H1 (cell line): ENCODE measurements around the gene MCM9. TPM values are rescaled to one million over a fixed set of nuclear protein-coding genes. Genes with fewer than 3 reads are reported as not detected.

Experiments
- CTCF ChIA-PET: fragments of 300-600 bp; sonication (Branson Sonifier 250); formaldehyde crosslinking; loops from one replicate; lab custom pipeline; 2021; ENCODE audit not compliant: partially characterized antibody; lab: Charles Lee
- POLR2A ChIA-PET: fragments of 300-600 bp; sonication (Branson Sonifier 250); formaldehyde crosslinking; loops from one replicate; lab custom pipeline; 2021; ENCODE audit warnings: inconsistent platforms; ENCODE audit not compliant: partially characterized antibody; lab: Charles Lee
- DNase-seq, 2 experiments: peaks; one replicate each; pipeline versions ENCODE4 v3.0.0 to v3.0.0-alpha.2; 2010 to 2022; ENCODE audit warnings: low spot score in 2 of 2, low read depth in 1 of 2, mixed read lengths in 1 of 2
- FAIRE-seq: peaks from 2 replicates; lab custom pipeline; 2011; peaks lifted over from hg19 to GRCh38; lab: Jason Lieb, UNC
- H2AFZ ChIP-seq: 2 replicates; pipeline ENCODE4 v1.8.1; 2012; ENCODE audit warnings: low read length, inconsistent platforms
- H2AK5ac ChIP-seq: 2 replicates; pipeline ENCODE4 v1.6.1; 2013; ENCODE audit warnings: low read depth, low read length
- H2BK120ac ChIP-seq: replicated peaks from 2 replicates; pipeline ENCODE3; 2013; ENCODE audit warnings: low read depth, low read length, inconsistent platforms
- H2BK12ac ChIP-seq: 2 replicates; pipeline ENCODE4 v1.6.1; 2013; ENCODE audit warnings: low read depth, low read length
- H2BK15ac ChIP-seq: 2 replicates; pipeline ENCODE4 v1.6.1; 2013; ENCODE audit warnings: low read length
- H2BK20ac ChIP-seq: 2 replicates; pipeline ENCODE4 v1.6.1; 2013; ENCODE audit warnings: low read length
- H2BK5ac ChIP-seq: 2 replicates; pipeline ENCODE4 v1.6.1; 2013; ENCODE audit warnings: low read depth, low read length
- H3K14ac ChIP-seq: 2 replicates; pipeline ENCODE4 v1.6.1; 2013; ENCODE audit warnings: inconsistent platforms; ENCODE audit not compliant: insufficient read length
- H3K18ac ChIP-seq: 2 replicates; pipeline ENCODE4 v1.6.1; 2013; ENCODE audit warnings: low read length; ENCODE audit errors: extremely low read depth
- H3K23ac ChIP-seq: 2 replicates; pipeline ENCODE4 v1.6.1; 2013; ENCODE audit warnings: inconsistent platforms; ENCODE audit not compliant: insufficient read length
- H3K23me2 ChIP-seq: 2 replicates; pipeline ENCODE4 v1.6.1; 2013; ENCODE audit warnings: low read depth, low read length
- H3K27ac ChIP-seq: 2 replicates; pipeline ENCODE4 v1.6.1; 2011; ENCODE audit warnings: low read depth, low read length, inconsistent platforms
- H3K27me3 ChIP-seq, 4 experiments: replicated peaks in 1 of 4; 1 replicate in 1 of 4; 2 replicates in 3 of 4; pipeline versions ENCODE4 v1.6.1 to v1.8.1; 2011 to 2013; ENCODE audit warnings: low read length in 3 of 4, mild to moderate bottlenecking in 3 of 4, inconsistent platforms in 2 of 4, mixed read lengths in 2 of 4, moderate library complexity in 1 of 4; ENCODE audit not compliant: control insufficient read depth in 3 of 4, insufficient read depth in 3 of 4; ENCODE audit errors: extremely low read depth in 1 of 4
- H3K36me3 ChIP-seq, 4 experiments: 2 replicates each; pipeline versions ENCODE4 v1.6.1 to v1.8.1; 2011 to 2013; ENCODE audit warnings: mild to moderate bottlenecking in 4 of 4, low read length in 3 of 4, moderate library complexity in 2 of 4, control low read depth in 1 of 4, inconsistent platforms in 1 of 4; ENCODE audit not compliant: insufficient read depth in 4 of 4, control insufficient read depth in 2 of 4
- H3K4ac ChIP-seq: replicated peaks from 2 replicates; pipeline ENCODE3; 2013; ENCODE audit warnings: low read length, low read depth, mixed read lengths, inconsistent platforms; ENCODE audit not compliant: insufficient read length
- H3K4me1 ChIP-seq, 4 experiments: replicated peaks in 1 of 4; 1 replicate in 1 of 4; 2 replicates in 3 of 4; pipeline versions ENCODE4 v1.6.1 to v1.8.1; 2011 to 2013; ENCODE audit warnings: low read length in 3 of 4, inconsistent platforms in 2 of 4, mixed read lengths in 1 of 4; ENCODE audit not compliant: insufficient read depth in 4 of 4, control insufficient read depth in 3 of 4
- H3K4me2 ChIP-seq, 2 experiments: 2 replicates each; pipeline versions ENCODE4 v1.6.1 to v1.8.1; 2011 to 2013; ENCODE audit warnings: low read depth in 2 of 2, low read length in 2 of 2, control low read depth in 1 of 2, inconsistent platforms in 1 of 2, mild to moderate bottlenecking in 1 of 2; ENCODE audit not compliant: insufficient read depth in 1 of 2
- H3K4me3 ChIP-seq, 4 experiments: fragments of 200-600, 300-600 bp in 1 of 4; sonication (generic), shearing (Covaris generic), sonication (Bioruptor Twin) in 1 of 4; 2 replicates each; pipeline versions ENCODE4 v1.5.1 to v1.8.1; 2011 to 2016; ENCODE audit warnings: low read length in 4 of 4, low read depth in 3 of 4, control low read depth in 2 of 4, inconsistent platforms in 2 of 4, mild to moderate bottlenecking in 2 of 4, mixed read lengths in 1 of 4, moderate library complexity in 1 of 4; ENCODE audit not compliant: insufficient read depth in 2 of 4; ENCODE audit errors: extremely low read depth in 1 of 4
- H3K56ac ChIP-seq: replicated peaks from 2 replicates; pipeline ENCODE3; 2013; ENCODE audit warnings: low read depth, mild to moderate bottlenecking, mixed read lengths, low read length, inconsistent platforms; ENCODE audit not compliant: insufficient read length
- H3K79me1 ChIP-seq: 2 replicates; pipeline ENCODE4 v1.6.1; 2013; ENCODE audit warnings: low read depth, low read length, control low read depth
- H3K79me2 ChIP-seq, 2 experiments: 2 replicates each; pipeline versions ENCODE4 v1.6.1 to v1.8.1; 2012 to 2013; ENCODE audit warnings: low read length in 2 of 2, mild to moderate bottlenecking in 2 of 2, inconsistent platforms in 1 of 2; ENCODE audit not compliant: insufficient read depth in 2 of 2, control insufficient read depth in 1 of 2
- H3K9ac ChIP-seq, 4 experiments: replicated peaks in 1 of 4; 1 replicate in 1 of 4; 2 replicates in 3 of 4; pipeline versions ENCODE4 v1.6.1 to v1.8.1; 2011 to 2013; ENCODE audit warnings: low read depth in 3 of 4, low read length in 3 of 4, control low read depth in 2 of 4, mild to moderate bottlenecking in 2 of 4, moderate library complexity in 2 of 4, inconsistent platforms in 1 of 4; ENCODE audit errors: extremely low read depth in 1 of 4
- H3K9me3 ChIP-seq, 2 experiments: 2 replicates each; pipeline versions ENCODE4 v1.6.1 to v1.8.1; 2012 to 2013; ENCODE audit warnings: mild to moderate bottlenecking in 2 of 2, moderate library complexity in 2 of 2, control low read depth in 1 of 2, inconsistent platforms in 1 of 2, low read depth in 1 of 2, low read length in 1 of 2, mixed read lengths in 1 of 2; ENCODE audit not compliant: insufficient read depth in 2 of 2
- H4K20me1 ChIP-seq, 2 experiments: replicated peaks in 1 of 2; 2 replicates each; pipeline versions ENCODE3 to v1.8.1; 2011 to 2013; ENCODE audit warnings: inconsistent platforms in 2 of 2, low read length in 2 of 2, mild to moderate bottlenecking in 1 of 2; ENCODE audit not compliant: insufficient read depth in 2 of 2, control insufficient read depth in 1 of 2
- H4K5ac ChIP-seq: 2 replicates; pipeline ENCODE4 v1.6.1; 2013; ENCODE audit warnings: low read length, low read depth, mixed read lengths, inconsistent platforms; ENCODE audit not compliant: insufficient read length
- H4K8ac ChIP-seq: 2 replicates; pipeline ENCODE4 v1.8.0; 2013; ENCODE audit warnings: mild to moderate bottlenecking, moderate library complexity, low read length, inconsistent platforms; ENCODE audit not compliant: insufficient read depth; ENCODE audit errors: extremely low read depth
- H4K91ac ChIP-seq: replicated peaks from 2 replicates; pipeline ENCODE3; 2013; ENCODE audit warnings: low read length, mixed read lengths, inconsistent platforms; ENCODE audit not compliant: insufficient read length
- CEBPB ChIP-seq: IDR thresholded peaks from 2 replicates; pipeline ENCODE4 v1.6.1; 2012; ENCODE audit warnings: low read depth, low read length
- FOSL1 ChIP-seq: IDR thresholded peaks from 2 replicates; pipeline ENCODE4 v1.6.1; 2011; ENCODE audit warnings: mild to moderate bottlenecking, low read depth, low read length, moderate library complexity; ENCODE audit not compliant: insufficient read depth
- polyA plus RNA-seq, 7 experiments: library from polyadenylated mRNA; depleted of rRNA in 3 of 7; stranded (reverse) in 5 of 7; unstranded in 2 of 7; fragments of >200 nt in 5 of 7; fragments of 200-250 nt in 2 of 7; gene quantifications; 1 replicate in 5 of 7; 2 replicates in 1 of 7; 4 replicates in 1 of 7; pipeline versions ENCODE4 v1.2.1 to v1.2.3, GENCODE V29; 2011 to 2013; ENCODE audit warnings: missing spikeins in 2 of 7, mixed read lengths in 2 of 7
- total RNA-seq: library from RNA; stranded (reverse); fragmentation: NEBNext Ultra II Directional; extraction: Animal tissue kit (Norgen Biotek cat#: 25700); gene quantifications from 2 replicates; pipeline ENCODE4 v1.2.1, GENCODE V29; 2021

Gene MCM9
- total and polyA plus RNA-seq, 2 of the 8 experiments (the other 6 are each of a cell fraction or from before 2014, with no cell fraction given): 3.7 to 11.4 TPM

GRCh38 chr6:118914598-118914997 lies 20.4 kb downstream of the MCM9 start:
- no peak overlapping the region for H2BK20ac ChIP-seq
- H3K23me2 ChIP-seq: no peaks in the 10 kb centered on the region
- H3K79me2 ChIP-seq: no peaks in the 10 kb centered on the region
- H3K9me3 ChIP-seq: no peaks in the 10 kb centered on the region
- FAIRE-seq (no peak), DNase-seq (no peak)
- H4K91ac ChIP-seq: no peak overlapping the region
- no peak overlapping the region for H3K4ac ChIP-seq
- H3K4me1 ChIP-seq: no peaks in the 10 kb centered on the region
- H2BK12ac ChIP-seq: no peak overlapping the region
- H2AFZ ChIP-seq: no peak overlapping the region
- H3K27me3 ChIP-seq: no peaks in the 10 kb centered on the region
- H3K79me1 ChIP-seq: no peaks in the 10 kb centered on the region
- no peak overlapping the region for H3K18ac ChIP-seq
- H2BK120ac ChIP-seq: no peak overlapping the region
- H3K14ac ChIP-seq: no peak overlapping the region
- POLR2A ChIA-PET: interaction anchor here (0.6 kb wide), 1 partner anchor 18 kb away, joined by 3 read pairs; no protein-coding TSS in a partner anchor
- no peak overlapping the region for H3K4me3 ChIP-seq
- H4K8ac ChIP-seq: no peak overlapping the region
- H3K23ac ChIP-seq: no peak overlapping the region
- H3K4me2 ChIP-seq: no peak overlapping the region
- no peak overlapping the region for H3K27ac ChIP-seq
- H4K20me1 ChIP-seq: peaks cover 0 to 7% of the 10 kb centered on the region in 2 experiments
- H3K9ac ChIP-seq: no peak overlapping the region
- H2BK15ac ChIP-seq: no peak overlapping the region
- H2AK5ac ChIP-seq: no peak overlapping the region
- no peak overlapping the region for H2BK5ac ChIP-seq
- H3K36me3 ChIP-seq: peaks cover 3 to 50% (median 27%) of the 10 kb centered on the region in 4 experiments; a peak in 6 of 8 replicates
- CTCF ChIA-PET: interaction anchor here (0.6 to 1.4 kb wide), 2 partner anchors 20 to 196 kb away, joined by 3 to 4 read pairs; no protein-coding TSS in a partner anchor
- H4K5ac ChIP-seq: no peak overlapping the region
- no peak overlapping the region for H3K56ac ChIP-seq
- TF ChIP-seq FOSL1 (no peak), CEBPB (no peak)
